ENCODE measurements around the gene HEPACAM2. TPM values are rescaled to one million over a fixed set of nuclear protein-coding genes. Genes with fewer than 3 reads are reported as not detected.

The HEPACAM2 gene
- total RNA-seq, 1 experiment from 2014 or later = not detected

- Histone ChIP-seq H3K14ac (ENCODE audit: insufficient read depth, low read length) (no peak overlapping the region), H3K18ac (ENCODE audit: insufficient read length, low read depth, low read length) (no peak overlapping the region), H3K79me1 (ENCODE audit: insufficient read depth, low read depth, low read length, poor library complexity, severe bottlenecking) (no peaks in the 10 kb centered on the region), H2BK20ac (ENCODE audit: low read depth, low read length, poor library complexity, severe bottlenecking) (no peak overlapping the region), H2BK15ac (ENCODE audit: low read depth, low read length) (no peak overlapping the region), H4K8ac (replicated peaks; ENCODE audit: insufficient read length, low read depth, low read length) (no peak overlapping the region), H4K20me1 (ENCODE audit: control insufficient read depth, insufficient read depth, insufficient read length) (peaks cover 3% of the 10 kb centered on the region), H3K9me3 (ENCODE audit: control insufficient read depth, low read depth, low read length) (no peaks in the 10 kb centered on the region), H2BK5ac (ENCODE audit: insufficient read length, low read length) (no peak overlapping the region), H3K23ac (ENCODE audit: insufficient read length, low read depth, low read length) (no peak overlapping the region), H3K27me3 (ENCODE audit: insufficient read depth, low read length) (no peaks in the 10 kb centered on the region), H3K4ac (ENCODE audit: low read depth, low read length) (no peak overlapping the region), H3K4me2 (ENCODE audit: insufficient read depth, insufficient read length, low read length) (no peak overlapping the region), H3K9ac (ENCODE audit: extremely low read depth, insufficient read length, low read length) (no peak overlapping the region), H3K4me1 (ENCODE audit: insufficient read depth, low read length) (no peaks in the 10 kb centered on the region), H2BK12ac (ENCODE audit: insufficient read length, low read depth, low read length) (no peak overlapping the region), H3K27ac (ENCODE audit: insufficient read length, low read depth, low read length) (no peak overlapping the region), H2AFZ (ENCODE audit: low read length) (no peak overlapping the region), H3T11ph (ENCODE audit: low read length) (no peak overlapping the region), H3K56ac (ENCODE audit: insufficient read length, low read depth, low read length) (no peak overlapping the region), H3K79me2 (ENCODE audit: insufficient read depth, low read length) (no peaks in the 10 kb centered on the region), H2BK120ac (ENCODE audit: low read depth, low read length, poor library complexity, severe bottlenecking) (no peak overlapping the region), H3K23me2 (ENCODE audit: insufficient read length, low read depth, low read length, poor library complexity, severe bottlenecking) (no peaks in the 10 kb centered on the region), H4K91ac (ENCODE audit: insufficient read length, low read depth, low read length) (no peak overlapping the region), H2AK5ac (ENCODE audit: insufficient read length, low read length) (no peak overlapping the region), H4K5ac (ENCODE audit: insufficient read length, low read depth, low read length) (no peak overlapping the region)
- Mint-ChIP-seq H3K27me3 (ENCODE audit: low read depth) (no peaks in the 10 kb centered on the region), H3K27ac (no peak overlapping the region), H3K4me1 (no peaks in the 10 kb centered on the region), H3K4me3 (no peak overlapping the region), H3K9me3 (no peaks in the 10 kb centered on the region), H3K36me3 (ENCODE audit: insufficient read depth in 1 of 3, low read depth in 3 of 3) (no peaks in the 10 kb centered on the region)
- WGBS (ENCODE audit: extremely low coverage, insufficient read length, low lambda C conversion rate) = 100% methylated on average over 1 of the region's 3 CpGs
- TF ChIP-seq CTCF (conservative IDR thresholded peaks at IDR 0.05) = no peak
- no peak for DNase-seq
These were observed 85.6 kb downstream of the HEPACAM2 start for GRCh38 chr7:93140582-93141191.
